NCI-H345 treated with DMSO at 0.1 percent for 48 hours (cell line): ENCODE data around the gene FGGY.
"Not testable (repeated sequence)": the region's sequence is repeated elsewhere in the genome, so short reads cannot be mapped to it uniquely, and the experiment has no call there.

Experiments used
- DNase-seq: peaks from one replicate; lab custom pipeline; 2025; ENCODE audit not compliant: unreplicated experiment; lab: John Stamatoyannopoulos, UW

FGGY gene

GRCh38 chr1:59350521-59350920 is 53.6 kb downstream of the FGGY start:
- DNase-seq, result no peak

- no peak for DNase-seq
Measured at GRCh38 chr1:59352065-59352464, 55.2 kb downstream of the FGGY start.

GRCh38 chr1:59353453-59353852 is 56.6 kb downstream of the FGGY start:
- no peak for DNase-seq

- DNase-seq, result not testable (repeated sequence)
Measured at GRCh38 chr1:59354239-59354638, 57.3 kb downstream of the FGGY start.

- no peak for DNase-seq
Measured at GRCh38 chr1:59354709-59355337, 57.9 kb downstream of the FGGY start.

GRCh38 chr1:59355361-59355760 is 58.5 kb downstream of the FGGY start:
- no peak for DNase-seq

- no peak for DNase-seq
Measured at GRCh38 chr1:59356627-59357026, 59.7 kb downstream of the FGGY start.

- DNase-seq, result no peak
Measured at GRCh38 chr1:59357645-59358320, 60.9 kb downstream of the FGGY start.

GRCh38 chr1:59359325-59359724 is 62.4 kb downstream of the FGGY start:
- no peak for DNase-seq

- DNase-seq, result no peak
Measured at GRCh38 chr1:59360170-59360569, 63.3 kb downstream of the FGGY start.

GRCh38 chr1:59360729-59361128 is 63.8 kb downstream of the FGGY start:
- no peak for DNase-seq

- no peak for DNase-seq
Measured at GRCh38 chr1:59361766-59362165, 64.9 kb downstream of the FGGY start.

GRCh38 chr1:59364037-59364436 is 67.1 kb downstream of the FGGY start:
- no peak for DNase-seq

- DNase-seq, result no peak
Measured at GRCh38 chr1:59366346-59366745, 69.5 kb downstream of the FGGY start.

GRCh38 chr1:59367301-59368007 is 70.6 kb downstream of the FGGY start:
- DNase-seq, result no peak

GRCh38 chr1:59368008-59368670 is 71.2 kb downstream of the FGGY start:
- DNase-seq, result no peak

- no peak for DNase-seq
Measured at GRCh38 chr1:59375321-59376220, 78.7 kb downstream of the FGGY start.

GRCh38 chr1:59377350-59377904 is 80.5 kb downstream of the FGGY start:
- DNase-seq, result no peak

GRCh38 chr1:59378621-59379370 is 81.9 kb downstream of the FGGY start:
- no peak for DNase-seq

- no peak for DNase-seq
Measured at GRCh38 chr1:59379371-59379728, 82.5 kb downstream of the FGGY start.
